HepG2 (cell line): ENCODE data around the gene PRKCB. TPM values are rescaled to one million over a fixed set of nuclear protein-coding genes. Genes with fewer than 3 reads are reported as not detected.

Experiments
- ATAC-seq: fragments of 200-7000 bp; cut with Tn5 transposase; 3 replicates; pipeline ENCODE4 v1.9.1; 2020; ENCODE audit warnings: mild to moderate bottlenecking, moderate library complexity
- BruUV-seq: library from RNA; stranded (reverse); fragments of 400-500 nt; replicated peaks from 2 replicates; lab custom pipeline; 2021; lab: Mats Ljungman, UMichigan
- CTCF ChIA-PET: fragments of 300-600 bp; formaldehyde crosslinking; extraction: SDS; loops from one replicate; lab custom pipeline; 2021; ENCODE audit warnings: low total read pairs, inconsistent platforms, low intra/inter-chr PET ratio; lab: Yijun Ruan, JAX
- POLR2A ChIA-PET: fragments of 350-600 bp; sonication (Branson Sonifier 250); formaldehyde crosslinking; loops from one replicate; lab custom pipeline; 2020; ENCODE audit warnings: antibody characterized with exemption, inconsistent platforms; lab: Yijun Ruan, JAX
- DNase-seq: peaks from one replicate; pipeline ENCODE4 v3.0.0-alpha.2; 2015; ENCODE audit warnings: low spot score
- FAIRE-seq: peaks from 3 replicates; lab custom pipeline; 2011; peaks lifted over from hg19 to GRCh38; lab: Jason Lieb, UNC
- H2AFZ ChIP-seq: one replicate; pipeline ENCODE4 v1.6.1; 2011; ENCODE audit warnings: low read length, inconsistent platforms
- H3K27ac ChIP-seq: fragments of 300-600 bp; 3 replicates; pipeline ENCODE4 v1.8.0; 2011; ENCODE audit warnings: mixed run types, mild to moderate bottlenecking, mixed read lengths, low read length, inconsistent platforms; ENCODE audit not compliant: insufficient read depth; ENCODE audit errors: extremely low read length
- H3K27me3 ChIP-seq, 2 experiments: fragments of 200-600 bp in 1 of 2; 2 replicates in 1 of 2; 3 replicates in 1 of 2; pipeline versions ENCODE4 v1.6.0 to v1.8.0; 2011; ENCODE audit warnings: low read length in 2 of 2, mild to moderate bottlenecking in 2 of 2, moderate library complexity in 2 of 2, inconsistent platforms in 1 of 2; ENCODE audit not compliant: insufficient read depth in 2 of 2, control insufficient read depth in 1 of 2
- H3K36me3 ChIP-seq, 2 experiments: fragments of 200-600 bp in 1 of 2; replicated peaks in 1 of 2; 2 replicates in 1 of 2; 3 replicates in 1 of 2; pipeline versions ENCODE4 v1.5.1 to v1.8.0; 2011; ENCODE audit warnings: low read length in 2 of 2, inconsistent platforms in 1 of 2; ENCODE audit not compliant: insufficient read depth in 2 of 2, control insufficient read depth in 1 of 2
- H3K4me1 ChIP-seq: 2 replicates; pipeline ENCODE4 v1.5.1; 2012; ENCODE audit warnings: low read length, inconsistent platforms; ENCODE audit not compliant: insufficient read depth
- H3K4me2 ChIP-seq: 2 replicates; pipeline ENCODE4 v1.6.0; 2011; ENCODE audit warnings: low read depth, low read length, inconsistent platforms
- H3K4me3 ChIP-seq, 3 experiments: fragments of 200-600 bp in 1 of 3; sonication (generic), shearing (Covaris generic) in 1 of 3; replicated peaks in 1 of 3; 2 replicates each; pipeline ENCODE4 v1.5.1; 2011 to 2016; ENCODE audit warnings: low read length in 3 of 3, inconsistent platforms in 2 of 3, low read depth in 2 of 3, mild to moderate bottlenecking in 2 of 3, control low read depth in 1 of 3, mixed read lengths in 1 of 3; ENCODE audit not compliant: insufficient read depth in 1 of 3
- H3K79me2 ChIP-seq: one replicate; pipeline ENCODE4 v1.6.1; 2011; ENCODE audit warnings: low read length, inconsistent platforms; ENCODE audit not compliant: insufficient read depth
- H3K9ac ChIP-seq: 2 replicates; pipeline ENCODE4 v1.6.0; 2011; ENCODE audit warnings: mild to moderate bottlenecking, low read depth, low read length, inconsistent platforms; ENCODE audit not compliant: insufficient read depth
- H3K9me3 ChIP-seq: 2 replicates; pipeline ENCODE4 v1.5.1; 2012; ENCODE audit warnings: mild to moderate bottlenecking, low read length
- H4K20me1 ChIP-seq: 2 replicates; pipeline ENCODE4 v1.6.0; 2011; ENCODE audit warnings: inconsistent platforms, mild to moderate bottlenecking, low read length, moderate library complexity; ENCODE audit not compliant: insufficient read depth
- EED ChIP-seq: sonication (generic); formaldehyde crosslinking; IDR thresholded peaks from 2 replicates; pipeline ENCODE4 v1.5.0; 2020; ENCODE audit warnings: mild to moderate bottlenecking, missing genetic modification reagents
- NAIF1 ChIP-seq: sonication (generic); formaldehyde crosslinking; IDR thresholded peaks from 2 replicates; pipeline ENCODE4 v1.5.0; 2020; ENCODE audit warnings: mild to moderate bottlenecking, missing genetic modification reagents, borderline replicate concordance
- PCBP1 ChIP-seq: fragments of 200-400 bp; formaldehyde crosslinking; IDR thresholded peaks from 2 replicates; pipeline ENCODE4 v1.6.1; 2017; ENCODE audit warnings: mild to moderate bottlenecking, low read depth, low read length, borderline replicate concordance
- RXRB ChIP-seq: IDR thresholded peaks from 2 replicates; pipeline ENCODE4 v1.6.1; 2016; ENCODE audit warnings: borderline replicate concordance, missing genetic modification reagents, missing compliant biosample characterization
- TAF1 ChIP-seq: sonication (generic); formaldehyde crosslinking; IDR thresholded peaks from 2 replicates; pipeline ENCODE4 v1.4.0; 2020; ENCODE audit warnings: missing genetic modification reagents
- ZNF329 ChIP-seq: sonication (generic); formaldehyde crosslinking; IDR thresholded peaks from 2 replicates; pipeline ENCODE4 v1.9.0; 2021; ENCODE audit warnings: low read depth, mild to moderate bottlenecking, missing genetic modification reagents
- ZNF709 ChIP-seq: sonication (generic); formaldehyde crosslinking; IDR thresholded peaks from 2 replicates; pipeline ENCODE4 v1.5.0; 2020; ENCODE audit warnings: mild to moderate bottlenecking, missing genetic modification reagents
- WGBS: methylation state at CpG from one replicate; pipeline ENCODE4 v1.1.6; 2017; ENCODE audit warnings: low lambda C conversion rate; 5-methylcytosine and 5-hydroxymethylcytosine counted together
- in situ Hi-C: cut with HindIII; loops from 2 replicates; pipeline ENCODE4 v1.10.0; 2017; ENCODE audit warnings: low pct_unique_long_range_greater_than_20kb; ENCODE audit not compliant: extremely low pct_ligation_motif_present
- intact Hi-C: fragments of 100-400 bp; cut with micrococcal nuclease; formaldehyde crosslinking; loops from one replicate; pipeline ENCODE4 v1.10.0; 2022; ENCODE audit not compliant: unreplicated experiment
- polyA plus RNA-seq, 8 experiments: library from polyadenylated mRNA; depleted of rRNA in 3 of 8; stranded (reverse) in 7 of 8; unstranded in 1 of 8; fragments of >200 nt; fragmentation: Illumina TruSeq in 4 of 8; extraction: Trizol in 4 of 8; gene quantifications; 2 replicates each; pipeline versions ENCODE4 v1.2.1 to v1.2.3, GENCODE V29; 2011 to 2016; ENCODE audit warnings: low read depth in 4 of 8, missing spikeins in 1 of 8, mixed read lengths in 1 of 8; ENCODE audit not compliant: insufficient read depth in 1 of 8
- total RNA-seq, 5 experiments: library from RNA; depleted of rRNA; stranded (reverse); fragments of >200 nt; fragmentation: Illumina TruSeq; extraction: Trizol; gene quantifications; 2 replicates each; pipeline ENCODE4 v1.2.3, GENCODE V29; 2016; ENCODE audit warnings: low read depth in 1 of 5
- TF ChIP-seq, protein P1 (sequence below): sonication (generic); formaldehyde crosslinking; conservative IDR thresholded peaks from 2 replicates; pipeline ENCODE4 v1.8.1; 2023; ENCODE audit warnings: missing genetic modification reagents

PRKCB gene
- total and polyA plus RNA-seq, 2 of the 13 experiments (the other 11 are each of a cell fraction or from before 2014, with no cell fraction given), result 0.01 TPM; not detected in 1

DNA sequence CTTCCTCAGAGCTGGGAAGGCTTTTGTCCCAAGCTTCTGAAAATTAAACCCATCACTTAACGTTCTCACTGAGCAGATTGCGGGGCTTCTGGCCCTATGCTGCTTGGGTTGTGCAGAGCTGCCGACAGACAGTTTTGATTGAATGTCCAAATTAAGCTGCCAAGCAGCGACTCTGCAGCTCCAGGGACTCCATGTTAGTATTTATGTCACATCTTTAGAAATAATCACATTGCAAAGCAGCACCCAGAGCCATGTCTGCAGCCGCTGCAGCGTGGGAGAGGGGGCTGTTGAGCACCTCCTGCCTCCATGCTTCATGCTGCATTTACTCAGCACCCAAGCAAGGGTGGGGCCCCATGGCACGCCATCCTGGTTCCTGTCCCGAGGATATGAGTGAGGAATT is 242.2 kb downstream of the PRKCB start (continued):
- TF ChIP-seq, protein P1, sequence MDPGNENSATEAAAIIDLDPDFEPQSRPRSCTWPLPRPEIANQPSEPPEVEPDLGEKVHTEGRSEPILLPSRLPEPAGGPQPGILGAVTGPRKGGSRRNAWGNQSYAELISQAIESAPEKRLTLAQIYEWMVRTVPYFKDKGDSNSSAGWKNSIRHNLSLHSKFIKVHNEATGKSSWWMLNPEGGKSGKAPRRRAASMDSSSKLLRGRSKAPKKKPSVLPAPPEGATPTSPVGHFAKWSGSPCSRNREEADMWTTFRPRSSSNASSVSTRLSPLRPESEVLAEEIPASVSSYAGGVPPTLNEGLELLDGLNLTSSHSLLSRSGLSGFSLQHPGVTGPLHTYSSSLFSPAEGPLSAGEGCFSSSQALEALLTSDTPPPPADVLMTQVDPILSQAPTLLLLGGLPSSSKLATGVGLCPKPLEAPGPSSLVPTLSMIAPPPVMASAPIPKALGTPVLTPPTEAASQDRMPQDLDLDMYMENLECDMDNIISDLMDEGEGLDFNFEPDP (CRISPR knock-in tag), result no peak

DNA sequence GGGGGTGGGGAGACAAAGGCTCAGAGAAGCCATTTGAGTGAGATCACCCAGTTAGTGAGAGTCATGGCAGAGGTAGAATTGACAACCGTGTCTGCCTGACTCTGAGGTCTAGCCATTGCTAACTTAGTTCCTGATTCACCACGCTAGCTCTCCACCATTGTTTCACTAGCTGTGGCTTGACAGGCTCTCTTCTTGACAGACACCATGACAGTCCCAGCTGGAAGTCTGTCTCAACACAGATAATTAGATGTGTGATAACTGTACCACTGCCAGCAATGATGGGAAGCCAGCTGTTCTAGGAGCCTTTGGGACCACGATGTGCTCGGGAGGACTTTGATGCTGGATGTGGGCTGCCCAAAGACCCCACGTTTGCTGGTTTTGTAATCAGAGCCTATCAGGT is 249.9 kb downstream of the PRKCB start:
- 0 out of 2 replicates have a peak, but pooled peaks cover 2% of the 10 kb centered on the region for H3K9me3 ChIP-seq
- 0% methylated on average over 4 of the region's 5 CpGs for WGBS
- no peak overlapping the region for H3K4me3 ChIP-seq
- ChIA-PET POLR2A (no interaction called here), CTCF (no interaction called here)
- no peaks in the 10 kb centered on the region for H3K79me2 ChIP-seq
- H3K4me1 ChIP-seq, result no peaks in the 10 kb centered on the region
- H2AFZ ChIP-seq, result no peak overlapping the region
- FAIRE-seq, result no peak
- in situ Hi-C loops, result no loop called here
- no TSS peak for BruUV-seq
- no peaks in the 10 kb centered on the region for H3K36me3 ChIP-seq
- intact Hi-C loops, result no loop called here
- ATAC-seq, result no peak
- no peak overlapping the region for H3K9ac ChIP-seq
- TF ChIP-seq NAIF1 (no peak), EED (CRISPR knock-in tag) (no peak), TAF1 (CRISPR knock-in tag) (no peak), RXRB (CRISPR knock-in tag) (no peak), ZNF709 (CRISPR knock-in tag) (no peak), ZNF329 (CRISPR knock-in tag) (no peak), PCBP1 (no peak)
- H3K27me3 ChIP-seq, result no peaks in the 10 kb centered on the region
- no peak overlapping the region for H3K4me2 ChIP-seq
- no peaks in the 10 kb centered on the region for H4K20me1 ChIP-seq
- H3K27ac ChIP-seq, result no peak overlapping the region
- DNase-seq, result no peak
